GM12892 (cell line): ENCODE measurements around the gene UNC5A.

Experiments
- DNase-seq: peaks from one replicate; pipeline ENCODE4 v3.0.0; 2011; ENCODE audit not compliant: insufficient read length
- FAIRE-seq: peaks from 2 replicates; lab custom pipeline; 2011; peaks lifted over from hg19 to GRCh38; lab: Jason Lieb, UNC
- POLR2A ChIP-seq: IDR thresholded peaks from 2 replicates; pipeline ENCODE4 v1.6.1; 2011; ENCODE audit warnings: low read depth, low read length, control low read depth
- POLR2AphosphoS5 ChIP-seq: IDR thresholded peaks from 2 replicates; pipeline ENCODE4 v1.6.1; 2011; ENCODE audit warnings: low read depth, low read length, control low read depth
- TAF1 ChIP-seq: IDR thresholded peaks from 2 replicates; pipeline ENCODE4 v1.6.1; 2011; ENCODE audit warnings: low read depth, mild to moderate bottlenecking, control low read depth, low read length, borderline replicate concordance

Gene UNC5A

DNA sequence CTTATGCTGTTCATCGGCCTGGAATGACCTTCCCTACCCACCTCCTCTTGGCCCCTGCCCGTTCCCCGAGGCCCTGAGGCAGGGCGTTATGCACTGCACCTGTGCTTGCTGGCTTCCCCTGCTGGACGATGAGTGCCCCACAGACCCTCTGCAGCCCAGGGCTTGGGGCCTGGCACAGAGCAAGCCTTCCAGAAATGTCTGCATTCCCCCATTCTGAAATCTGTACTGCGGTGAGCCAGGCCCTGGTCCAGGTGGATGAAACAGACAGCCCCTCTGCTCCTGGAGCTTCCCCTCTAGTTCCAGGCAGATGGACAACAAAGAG is 35.0 kb downstream of the UNC5A start:
- FAIRE-seq (no peak), DNase-seq (no peak)
- no peak for TF ChIP-seq POLR2AphosphoS5
- no peak for TF ChIP-seq TAF1
- TF ChIP-seq POLR2A = no peak

DNA sequence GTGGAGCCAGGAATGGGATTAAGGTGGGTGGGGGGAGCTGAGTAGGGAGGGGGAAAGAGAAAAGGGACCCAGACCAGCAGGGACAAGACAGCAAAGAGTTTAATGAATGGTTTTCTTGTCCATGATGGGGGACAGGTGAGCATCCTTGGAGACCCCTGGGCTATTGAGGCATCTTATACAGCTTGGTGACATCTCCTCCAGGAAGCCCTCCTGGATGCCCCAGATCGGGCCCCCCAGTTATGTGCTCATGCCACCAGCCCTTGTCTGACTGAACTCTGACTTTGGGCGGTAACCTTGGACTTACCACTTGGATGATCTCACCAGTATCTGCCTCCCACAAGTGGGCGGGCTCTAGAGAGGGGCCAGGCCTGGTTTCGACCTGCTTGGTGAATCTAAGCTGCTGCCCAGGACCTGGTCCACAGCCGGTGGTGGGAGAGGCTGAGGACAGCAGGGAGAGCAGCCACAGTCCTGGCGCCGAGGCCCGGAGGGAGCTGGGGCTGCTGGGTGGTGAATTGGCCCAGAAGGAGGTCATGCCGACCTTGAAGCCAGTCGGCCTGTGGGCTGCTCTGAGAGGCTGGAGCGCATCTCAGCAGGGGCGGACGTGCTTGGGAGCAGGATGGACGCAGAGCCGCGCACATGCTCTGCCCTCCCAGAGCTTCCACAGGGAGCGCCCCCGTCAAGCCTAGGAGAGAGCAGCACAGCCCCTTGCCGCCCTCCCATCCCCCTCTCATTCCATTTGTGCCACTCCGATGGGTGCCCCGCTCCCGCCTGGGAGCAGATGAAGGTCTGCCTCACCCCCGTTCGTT is 36.2 kb downstream of the UNC5A start:
- DNase-seq = no peak
- TF ChIP-seq POLR2AphosphoS5 (no peak), POLR2A (no peak), TAF1 (no peak)
- no peak for FAIRE-seq

DNA sequence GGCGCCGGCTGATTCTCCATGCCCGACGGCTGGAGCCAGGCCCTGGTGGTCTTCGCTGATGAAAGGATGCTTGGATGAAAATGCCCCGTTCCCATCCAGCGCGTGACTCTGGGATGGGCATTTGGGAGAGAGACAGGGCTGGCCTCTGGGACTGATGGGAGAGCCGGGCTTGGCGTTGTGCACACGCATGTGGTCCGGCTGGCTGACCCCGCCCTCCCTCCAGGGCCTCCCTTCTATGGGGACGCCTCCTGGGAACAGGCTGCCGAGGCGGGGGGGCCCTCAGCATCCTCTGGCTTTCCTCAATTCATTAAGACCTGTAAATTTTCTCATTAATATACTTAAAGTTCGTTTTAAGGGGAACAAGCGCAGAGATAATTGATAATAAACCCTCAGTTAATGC is 36.8 kb downstream of the UNC5A start:
- DNase-seq (no peak), FAIRE-seq (no peak)
- TF ChIP-seq POLR2A = no peak
- no peak for TF ChIP-seq TAF1
- TF ChIP-seq POLR2AphosphoS5 = no peak

DNA sequence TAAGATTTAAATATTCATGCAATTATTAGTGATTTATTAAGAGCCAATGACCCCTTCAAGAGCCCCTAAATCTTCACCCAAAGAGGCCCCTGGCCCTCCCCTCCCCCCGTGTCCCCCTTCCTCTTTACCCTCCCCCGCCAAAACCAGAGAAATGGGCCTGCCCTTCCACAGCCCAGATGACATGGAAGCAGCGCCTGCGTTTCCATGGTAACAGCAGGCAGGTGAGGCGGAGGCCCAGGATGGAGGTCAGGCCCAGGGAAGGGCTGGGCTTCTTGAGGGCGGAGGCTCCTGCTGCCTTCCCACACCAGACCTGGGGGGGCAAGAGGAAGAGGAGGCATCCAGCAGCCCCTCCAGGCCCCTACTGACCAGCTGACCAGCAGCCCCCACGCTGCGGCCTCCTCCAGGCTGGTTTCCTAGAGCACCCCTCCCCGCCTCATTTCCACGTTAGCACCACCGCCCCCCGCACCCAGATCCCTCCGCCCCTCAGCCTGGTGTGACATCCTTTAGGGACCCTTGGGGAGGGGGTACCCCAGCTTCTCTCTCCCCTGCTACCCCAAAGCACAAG is 37.4 kb downstream of the UNC5A start:
- DNase-seq (no peak), FAIRE-seq (no peak)
- TF ChIP-seq TAF1 (no peak), POLR2AphosphoS5 (no peak), POLR2A (no peak)

DNA sequence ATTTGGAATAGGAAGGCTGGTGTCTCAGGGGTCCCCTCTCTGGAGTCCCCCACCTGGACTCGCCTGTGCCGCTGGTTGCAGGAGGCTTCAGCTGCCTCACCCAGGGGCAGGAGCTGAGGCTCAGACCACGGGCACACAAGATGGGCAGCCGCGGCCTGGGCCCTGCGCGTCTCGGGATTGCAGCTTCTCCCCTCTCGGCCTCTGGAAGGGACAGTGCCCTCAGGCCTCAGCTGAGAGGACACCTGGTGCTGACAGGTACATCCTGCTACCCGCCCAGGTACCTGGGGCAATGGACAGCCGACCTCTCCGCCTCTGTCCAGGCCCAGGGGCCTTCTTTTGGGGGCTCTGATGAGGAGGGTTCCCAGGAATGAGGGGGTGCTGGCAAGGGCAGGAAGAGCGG is 38.3 kb downstream of the UNC5A start:
- FAIRE-seq = no peak
- no peak for DNase-seq
- TF ChIP-seq POLR2AphosphoS5 (no peak), TAF1 (no peak), POLR2A (no peak)

DNA sequence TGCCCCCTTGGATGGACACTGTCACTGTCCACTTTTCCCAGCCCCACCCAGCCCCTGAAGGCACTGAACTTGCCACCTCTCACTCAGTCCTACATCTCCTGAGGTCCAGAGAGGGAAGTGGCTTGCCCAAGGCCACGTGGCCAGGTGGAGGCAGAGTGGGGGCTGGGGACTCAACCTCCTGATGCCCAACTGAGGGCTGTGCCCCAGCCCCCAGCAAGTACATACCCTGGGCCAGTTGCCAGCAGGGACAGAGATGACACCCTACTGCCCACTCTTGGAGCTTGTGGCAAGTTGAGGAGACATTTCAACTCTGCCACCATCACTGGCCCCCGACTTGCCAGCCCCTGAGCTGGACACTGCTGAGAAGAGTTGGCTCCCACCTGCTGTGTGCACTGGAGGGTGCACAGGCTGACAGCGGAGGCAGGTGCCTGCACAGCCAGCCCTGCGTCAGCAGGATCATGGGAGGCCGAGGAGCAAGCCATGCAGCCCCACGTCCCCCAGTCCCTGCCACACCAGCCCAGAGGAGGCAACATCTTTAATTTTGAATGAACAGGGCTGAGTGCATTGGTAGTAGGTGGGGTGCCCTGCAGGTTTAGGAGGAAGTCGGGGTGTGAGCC is 39.4 kb downstream of the UNC5A start:
- no peak for DNase-seq
- TF ChIP-seq TAF1 = no peak
- TF ChIP-seq POLR2AphosphoS5 = no peak
- TF ChIP-seq POLR2A = no peak
- no peak for FAIRE-seq

DNA sequence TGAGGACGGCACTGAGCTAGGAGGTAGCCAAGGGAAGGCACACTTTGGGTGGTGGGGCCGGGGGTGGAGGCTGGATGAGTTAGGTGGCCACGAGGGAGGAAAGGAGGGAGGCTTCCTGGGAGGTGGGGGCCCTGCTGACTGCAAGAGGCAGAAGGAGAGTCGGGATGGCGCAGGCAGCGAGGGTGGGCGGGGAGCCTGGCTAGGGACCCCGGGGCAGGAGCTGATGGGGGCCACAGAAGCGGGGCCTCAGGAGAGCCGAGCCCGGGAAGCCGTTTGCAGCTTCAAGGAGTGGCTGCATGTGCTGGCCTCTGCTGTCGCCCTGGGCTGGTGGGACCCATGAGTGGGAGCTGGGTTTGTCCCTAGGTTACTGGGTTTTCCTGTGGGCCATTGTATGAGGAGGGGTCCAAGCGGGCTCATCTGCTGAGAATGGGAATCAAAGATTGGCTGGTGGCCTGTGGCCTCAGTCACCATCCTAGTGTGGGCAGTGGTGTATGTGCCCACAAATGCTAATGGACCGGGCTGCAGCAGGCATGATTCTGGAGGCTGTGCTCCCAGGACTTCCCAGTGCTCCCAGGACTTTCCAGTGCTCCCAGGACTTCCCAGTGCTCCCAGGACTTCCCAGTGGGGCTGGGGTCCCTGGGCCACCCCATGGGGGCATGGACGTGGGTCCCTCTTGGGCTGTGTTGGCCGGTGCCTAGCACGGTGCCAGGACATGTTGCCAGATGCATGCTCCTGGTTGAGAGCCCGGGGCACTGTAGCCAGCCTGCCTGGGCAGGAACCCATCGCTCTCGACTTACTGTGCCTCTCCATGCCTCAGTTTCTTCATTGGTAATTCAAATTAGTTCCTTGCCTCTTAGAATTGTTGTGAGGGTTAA is 40.2 kb downstream of the UNC5A start:
- DNase-seq (no peak), FAIRE-seq (no peak)
- TF ChIP-seq POLR2AphosphoS5 = no peak

DNA sequence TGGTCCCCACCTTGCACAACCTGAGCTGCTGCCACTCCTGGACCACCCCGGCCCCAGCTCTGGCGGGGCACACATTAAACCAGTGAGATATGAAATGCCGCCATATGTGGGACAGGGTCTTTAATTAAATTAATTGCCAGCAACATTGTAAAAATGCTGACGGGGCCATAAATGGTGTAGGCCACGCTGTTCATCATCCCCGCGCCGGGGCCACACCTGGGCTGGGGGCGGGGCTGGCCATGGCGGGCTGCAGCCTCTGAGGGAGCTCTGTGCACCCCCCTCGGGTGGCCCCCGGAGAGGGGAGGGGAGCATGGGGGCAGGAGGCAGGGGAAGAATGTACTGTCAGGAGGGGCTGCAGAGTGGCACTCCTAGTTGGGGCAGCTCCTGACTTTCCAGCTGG is 41.0 kb downstream of the UNC5A start:
- FAIRE-seq (no peak), DNase-seq (no peak)
- TF ChIP-seq POLR2A = no peak
- no peak for TF ChIP-seq POLR2AphosphoS5
- TF ChIP-seq TAF1 = no peak

DNA sequence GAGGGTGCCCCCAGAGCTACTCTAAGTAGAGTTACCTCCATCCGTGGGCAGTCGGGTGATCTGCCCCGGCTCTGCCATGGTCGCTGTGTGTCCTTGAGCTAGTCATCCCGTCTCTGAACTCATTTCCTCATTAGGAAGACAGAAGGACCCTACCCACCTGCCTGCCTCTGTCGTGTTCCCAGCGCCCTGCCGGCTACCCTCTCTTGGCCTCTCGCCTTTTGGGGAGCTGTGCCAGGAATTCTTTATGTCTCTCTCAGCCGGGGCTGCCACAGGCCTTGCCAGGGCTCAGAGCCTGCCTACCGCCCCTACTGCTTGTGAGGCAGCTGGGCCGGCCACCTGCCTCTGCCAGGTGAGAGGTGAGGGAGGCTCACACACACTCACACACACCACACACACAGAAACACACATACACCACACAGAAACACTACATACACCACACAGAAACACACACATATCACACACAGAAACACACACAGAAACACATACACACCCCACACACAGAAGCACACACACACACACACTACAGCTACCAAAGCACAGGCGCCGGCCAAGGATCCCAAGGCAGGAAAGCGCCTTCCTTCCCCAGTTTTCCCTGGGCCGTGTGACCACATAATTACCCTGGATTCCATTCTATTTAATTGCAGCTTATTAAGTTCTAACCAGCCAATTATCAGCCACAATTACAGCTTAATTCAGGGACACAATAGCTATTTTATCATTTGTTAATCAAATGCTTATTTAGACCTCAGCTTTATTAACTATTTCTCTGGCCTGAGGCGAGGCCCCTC is 41.7 kb downstream of the UNC5A start:
- DNase-seq = no peak
- no peak for FAIRE-seq
- TF ChIP-seq POLR2AphosphoS5 (no peak), TAF1 (no peak), POLR2A (no peak)

DNA sequence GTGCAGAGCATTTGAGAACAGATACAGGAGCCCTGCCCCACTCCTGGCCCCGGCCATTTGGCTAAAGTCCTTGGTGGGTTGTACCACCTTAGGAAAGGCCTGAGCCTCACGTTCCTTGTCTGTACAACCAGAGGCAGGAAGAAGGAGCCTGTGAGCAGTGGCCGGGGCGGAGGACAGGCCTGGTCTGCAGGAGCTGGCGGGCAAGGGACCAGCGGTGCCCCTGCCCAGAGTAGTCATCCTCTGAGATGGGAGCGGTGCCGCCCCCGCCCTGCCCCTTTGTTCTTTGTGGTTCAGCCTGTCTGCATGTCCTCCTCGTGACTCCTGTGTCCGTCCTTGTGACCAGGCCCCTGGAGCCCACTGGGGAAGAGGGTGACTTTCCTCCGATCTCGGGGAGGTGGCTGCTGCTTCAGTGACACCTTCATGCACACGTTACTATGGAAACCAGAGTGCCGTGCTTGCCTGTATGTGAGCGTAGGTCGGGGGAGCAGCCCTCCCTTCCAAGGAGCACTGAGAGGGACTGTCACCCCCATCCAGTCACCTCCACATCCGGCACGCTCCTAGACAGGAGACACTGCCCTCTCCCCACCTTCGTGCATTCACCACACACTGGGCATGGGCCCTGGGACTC is 42.9 kb downstream of the UNC5A start:
- FAIRE-seq = no peak
- no peak for TF ChIP-seq POLR2AphosphoS5
- no peak for TF ChIP-seq POLR2A
- TF ChIP-seq TAF1 = no peak
- DNase-seq = no peak

DNA sequence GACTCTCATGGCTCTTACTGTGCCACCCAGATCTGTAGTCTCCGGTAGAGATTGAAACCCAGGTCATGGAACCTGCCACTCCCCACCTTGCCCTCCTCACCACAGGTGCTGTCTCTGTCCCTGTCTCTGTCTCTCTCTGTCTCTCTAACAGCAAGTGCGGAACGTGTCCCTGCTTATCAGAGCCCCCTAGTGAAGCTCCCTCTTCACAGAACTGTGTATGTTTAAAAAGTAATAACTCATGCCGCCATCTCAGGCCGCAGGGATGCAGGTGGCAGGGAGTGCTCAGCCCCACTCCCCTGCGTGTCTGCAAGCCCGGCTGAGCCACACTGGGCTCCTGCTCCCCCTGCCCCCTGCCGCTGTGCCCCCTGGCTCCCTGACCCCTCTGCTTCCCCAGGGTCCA is 43.8 kb downstream of the UNC5A start:
- no peak for TF ChIP-seq TAF1
- no peak for TF ChIP-seq POLR2AphosphoS5
- no peak for TF ChIP-seq POLR2A
- no peak for DNase-seq
- no peak for FAIRE-seq
